ENCODE data around the gene SERPINB7.

The SERPINB7 gene

DNA sequence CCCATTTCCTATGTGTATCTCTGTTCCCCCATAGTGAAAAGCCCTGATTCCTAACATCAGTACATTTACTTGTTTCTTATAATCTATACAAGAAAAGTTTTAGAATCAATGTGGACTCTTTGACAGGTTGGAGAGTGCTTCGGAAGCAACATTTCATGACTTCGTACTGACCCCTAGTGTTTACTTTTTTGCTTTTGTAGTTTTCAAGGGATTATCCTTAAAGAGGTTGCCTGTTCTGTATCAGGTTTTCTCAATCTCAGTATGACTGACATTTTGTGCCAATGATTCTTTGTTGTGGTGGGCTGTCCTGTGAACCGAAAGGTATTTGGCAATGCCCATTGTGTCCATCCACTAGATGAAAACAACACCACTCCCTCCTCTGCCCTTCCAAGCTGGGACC is 69.0 kb downstream of the SERPINB7 start:
- DNase-seq (ENCODE audit: low spot score): peak; percentile 15
- TF ChIP-seq, protein P1, sequence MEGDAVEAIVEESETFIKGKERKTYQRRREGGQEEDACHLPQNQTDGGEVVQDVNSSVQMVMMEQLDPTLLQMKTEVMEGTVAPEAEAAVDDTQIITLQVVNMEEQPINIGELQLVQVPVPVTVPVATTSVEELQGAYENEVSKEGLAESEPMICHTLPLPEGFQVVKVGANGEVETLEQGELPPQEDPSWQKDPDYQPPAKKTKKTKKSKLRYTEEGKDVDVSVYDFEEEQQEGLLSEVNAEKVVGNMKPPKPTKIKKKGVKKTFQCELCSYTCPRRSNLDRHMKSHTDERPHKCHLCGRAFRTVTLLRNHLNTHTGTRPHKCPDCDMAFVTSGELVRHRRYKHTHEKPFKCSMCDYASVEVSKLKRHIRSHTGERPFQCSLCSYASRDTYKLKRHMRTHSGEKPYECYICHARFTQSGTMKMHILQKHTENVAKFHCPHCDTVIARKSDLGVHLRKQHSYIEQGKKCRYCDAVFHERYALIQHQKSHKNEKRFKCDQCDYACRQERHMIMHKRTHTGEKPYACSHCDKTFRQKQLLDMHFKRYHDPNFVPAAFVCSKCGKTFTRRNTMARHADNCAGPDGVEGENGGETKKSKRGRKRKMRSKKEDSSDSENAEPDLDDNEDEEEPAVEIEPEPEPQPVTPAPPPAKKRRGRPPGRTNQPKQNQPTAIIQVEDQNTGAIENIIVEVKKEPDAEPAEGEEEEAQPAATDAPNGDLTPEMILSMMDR (IDR thresholded peaks at IDR 0.05; ENCODE audit: extremely low read depth, missing control alignments): no peak

GRCh38 chr18:63848159-63848558 is 72.9 kb downstream of the SERPINB7 start:
- TF ChIP-seq, protein P1 (IDR thresholded peaks at IDR 0.05; ENCODE audit: extremely low read depth, missing control alignments): peak; percentile 24
- DNase-seq (ENCODE audit: low spot score): peak; percentile 13

DNA sequence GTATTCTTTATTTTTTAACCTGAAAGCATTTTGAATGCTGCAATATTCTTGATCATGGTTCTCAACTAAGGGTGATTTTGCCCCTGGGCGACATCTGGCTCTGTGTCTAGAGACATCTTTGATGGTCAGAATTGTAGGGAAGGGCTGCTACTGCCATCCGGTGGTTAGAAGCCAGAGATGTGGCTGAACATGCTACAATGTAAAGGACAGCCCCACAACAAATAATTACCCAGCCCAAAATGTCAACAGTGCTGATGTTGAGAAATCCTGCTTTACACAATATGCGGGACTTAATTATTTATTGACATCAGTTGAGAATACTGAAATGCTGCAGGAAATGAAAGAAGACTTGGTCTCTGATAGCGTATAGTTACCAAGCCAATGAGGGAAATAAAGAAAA is 74.8 kb downstream of the SERPINB7 start:
- peak; percentile 17 for DNase-seq (ENCODE audit: low spot score)
- TF ChIP-seq, protein P1 (IDR thresholded peaks at IDR 0.05; ENCODE audit: extremely low read depth, missing control alignments): no peak

DNA sequence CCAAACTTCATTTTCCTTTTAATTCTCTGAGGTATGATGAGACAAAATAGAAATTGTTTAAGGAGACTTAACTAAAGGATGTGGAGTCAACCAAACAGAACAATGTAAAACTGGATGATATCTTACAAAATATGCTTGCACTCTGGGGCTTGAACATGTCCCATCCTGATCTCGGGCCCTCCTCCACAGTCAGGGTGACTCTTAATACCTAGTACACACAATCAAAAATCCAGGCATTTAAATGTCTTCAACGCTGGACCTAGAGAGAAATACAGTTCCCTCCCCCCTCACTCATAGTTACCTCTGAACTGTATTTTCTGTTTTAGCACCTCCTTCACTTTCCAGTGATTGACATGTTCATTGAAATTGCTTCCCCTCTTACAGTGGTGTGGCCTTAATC is 75.4 kb downstream of the SERPINB7 start:
- TF ChIP-seq, protein P1 (IDR thresholded peaks at IDR 0.05; ENCODE audit: extremely low read depth, missing control alignments): no peak
- DNase-seq (ENCODE audit: low spot score): no peak

All from GM20000 (cell line).